ENCODE results near the gene STRIP1.

STRIP1 gene

DNA sequence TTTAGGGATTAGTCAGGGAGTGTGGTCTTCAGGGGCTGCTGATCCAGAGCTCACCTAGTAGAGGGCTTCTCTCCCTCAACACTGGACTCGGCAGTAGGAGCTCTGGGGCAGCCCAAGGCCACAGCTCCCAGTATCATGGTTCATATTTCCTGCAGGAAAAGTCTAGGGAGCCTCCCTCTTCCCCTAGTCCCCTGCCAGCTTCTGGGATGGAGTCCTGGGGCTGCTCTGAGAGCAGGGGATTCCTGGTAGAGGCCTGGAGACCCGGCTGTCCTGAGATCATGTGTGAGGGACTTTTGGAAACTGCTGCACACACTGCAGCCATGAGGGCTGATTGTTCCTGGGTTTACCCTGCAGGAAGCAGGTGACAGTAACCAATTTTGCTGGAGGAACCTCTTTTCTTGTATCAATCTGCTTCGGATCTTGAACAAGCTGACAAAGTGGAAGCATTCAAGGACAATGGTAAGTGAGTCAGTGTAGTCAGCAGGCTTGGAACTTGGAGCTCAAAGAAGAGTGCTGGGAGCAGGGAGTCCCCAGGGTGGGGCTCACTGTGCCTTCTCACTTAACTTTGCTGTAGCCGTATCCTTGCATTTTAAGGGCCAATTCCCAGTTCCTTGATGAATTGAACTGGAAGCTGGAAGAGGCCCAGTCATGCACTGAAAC, 16.3 kb downstream of the STRIP1 start:
- DNase-seq (ENCODE audit: low read depth in 1 of 2, low spot score in 1 of 2): no peak

DNA sequence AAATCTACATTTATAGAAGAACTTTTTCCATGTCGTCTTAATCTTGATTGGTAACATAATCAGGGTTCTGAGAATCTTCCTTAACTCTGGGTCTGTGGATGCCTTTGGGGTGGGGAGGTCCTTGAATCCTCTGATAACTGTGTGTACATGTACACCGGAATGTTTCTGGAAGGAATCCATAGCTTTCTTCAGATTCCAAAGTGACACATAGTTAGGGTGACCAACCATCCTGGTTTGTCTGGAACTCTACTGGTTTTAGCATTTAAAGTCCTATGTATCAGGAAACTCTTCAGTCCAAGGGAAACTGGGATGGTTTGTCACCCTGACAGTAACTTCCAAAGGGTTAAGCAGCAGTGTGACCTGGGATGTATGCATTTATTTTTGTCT, 16.8 kb downstream of the STRIP1 start:
- DNase-seq (ENCODE audit: low read depth in 1 of 2, low spot score in 1 of 2): no peak

DNA sequence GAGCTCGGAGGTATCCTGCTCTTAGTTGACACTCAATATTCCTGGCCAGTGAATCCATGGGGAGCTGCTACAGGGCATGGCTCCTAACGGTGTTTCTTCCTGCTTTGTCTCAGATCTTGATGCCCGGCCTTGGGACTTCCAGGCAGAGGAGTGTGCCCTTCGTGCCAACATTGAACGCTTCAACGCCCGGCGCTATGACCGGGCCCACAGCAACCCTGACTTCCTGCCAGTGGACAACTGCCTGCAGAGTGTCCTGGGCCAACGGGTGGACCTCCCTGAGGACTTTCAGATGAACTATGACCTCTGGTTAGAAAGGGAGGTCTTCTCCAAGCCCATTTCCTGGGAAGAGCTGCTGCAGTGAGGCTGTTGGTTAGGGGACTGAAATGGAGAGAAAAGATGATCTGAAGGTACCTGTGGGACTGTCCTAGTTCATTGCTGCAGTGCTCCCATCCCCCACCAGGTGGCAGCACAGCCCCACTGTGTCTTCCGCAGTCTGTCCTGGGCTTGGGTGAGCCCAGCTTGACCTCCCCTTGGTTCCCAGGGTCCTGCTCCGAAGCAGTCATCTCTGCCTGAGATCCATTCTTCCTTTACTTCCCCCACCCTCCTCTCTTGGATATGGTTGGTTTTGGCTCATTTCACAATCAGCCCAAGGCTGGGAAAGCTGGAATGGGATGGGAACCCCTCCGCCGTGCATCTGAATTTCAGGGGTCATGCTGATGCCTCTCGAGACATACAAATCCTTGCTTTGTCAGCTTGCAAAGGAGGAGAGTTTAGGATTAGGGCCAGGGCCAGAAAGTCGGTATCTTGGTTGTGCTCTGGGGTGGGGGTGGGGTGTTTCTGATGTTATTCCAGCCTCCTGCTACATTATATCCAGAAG, 19.4 kb downstream of the STRIP1 start:
- DNase-seq (ENCODE audit: low read depth in 1 of 2, low spot score in 1 of 2): peak; percentile 54 to 58

DNA sequence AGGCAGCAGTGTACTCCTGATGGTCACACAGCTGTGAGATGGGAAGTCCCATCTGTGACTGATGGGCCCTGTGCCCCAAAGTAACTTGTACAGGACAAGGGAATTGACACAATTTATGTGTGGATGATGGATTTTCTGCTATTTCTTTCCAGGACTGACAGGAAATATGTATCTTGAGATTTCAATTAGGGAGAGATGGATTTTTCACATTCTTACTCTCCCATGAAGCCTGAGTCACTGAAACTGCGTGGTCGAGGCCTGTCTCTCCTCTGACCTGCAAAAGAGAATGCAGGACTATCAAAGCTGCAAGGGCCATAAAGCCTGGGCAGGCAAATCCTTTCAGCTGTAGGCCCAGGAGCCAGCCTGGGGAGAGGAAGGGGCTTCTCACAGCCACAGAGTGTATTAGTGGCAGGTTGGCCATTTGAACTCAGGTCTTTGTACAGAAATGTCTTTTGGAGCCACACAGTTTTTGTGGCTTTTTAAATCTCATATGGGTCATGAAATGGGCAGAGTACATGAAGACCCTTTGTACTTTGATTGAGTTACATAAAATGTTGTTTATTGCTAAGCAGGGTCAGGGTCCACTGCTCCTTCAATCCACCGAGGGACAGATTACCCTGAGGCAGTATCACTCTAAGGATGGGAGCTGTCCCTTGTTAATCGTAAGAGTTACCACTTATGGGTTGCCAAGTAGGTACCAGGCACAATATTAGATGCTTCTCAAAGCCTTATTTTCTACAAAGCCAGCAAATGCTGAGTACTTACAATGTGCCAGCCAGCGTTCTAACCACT, 21.3 kb downstream of the STRIP1 start:
- no peak for DNase-seq (ENCODE audit: low read depth in 1 of 2, low spot score in 1 of 2)

DNA sequence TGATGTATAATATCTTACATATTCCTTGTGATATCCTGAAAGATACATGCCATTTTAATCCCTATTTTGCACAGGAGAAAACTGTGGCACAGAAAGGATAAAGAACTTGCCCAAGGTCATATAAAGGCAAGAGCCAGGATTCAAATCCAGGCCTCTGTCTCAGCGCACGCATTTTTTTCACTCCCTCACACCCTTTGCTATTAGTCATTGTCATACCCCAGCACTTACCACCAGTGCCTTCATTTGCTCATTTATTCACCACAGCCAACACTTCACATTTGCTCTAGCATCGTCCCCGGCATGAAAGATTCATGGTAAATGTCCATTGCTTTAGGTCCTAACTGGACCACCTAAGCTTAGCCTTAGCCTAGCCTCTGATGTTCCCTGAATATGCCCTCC, 21.9 kb downstream of the STRIP1 start:
- no peak for DNase-seq (ENCODE audit: low read depth in 1 of 2, low spot score in 1 of 2)

DNA sequence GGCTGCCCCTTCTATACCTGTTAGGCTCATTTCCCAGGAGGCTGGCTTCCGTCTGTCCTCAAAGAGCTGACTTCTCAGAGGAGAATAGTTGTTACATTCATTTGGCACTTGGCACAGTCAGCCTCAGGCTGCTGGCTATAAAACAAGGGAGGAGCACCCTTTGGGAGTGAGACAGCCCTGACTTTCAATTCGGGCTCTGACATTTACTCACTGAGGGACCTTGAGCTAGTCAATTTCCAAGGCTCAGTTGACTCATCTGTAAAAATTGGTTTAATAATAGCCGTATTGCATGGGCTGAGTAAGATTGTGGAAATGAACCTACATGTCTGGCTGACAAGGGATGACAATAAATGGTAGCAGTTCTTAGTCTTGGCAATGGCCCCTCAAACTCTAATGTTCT, 22.4 kb downstream of the STRIP1 start:
- no peak for DNase-seq (ENCODE audit: low read depth in 1 of 2, low spot score in 1 of 2)

DNA sequence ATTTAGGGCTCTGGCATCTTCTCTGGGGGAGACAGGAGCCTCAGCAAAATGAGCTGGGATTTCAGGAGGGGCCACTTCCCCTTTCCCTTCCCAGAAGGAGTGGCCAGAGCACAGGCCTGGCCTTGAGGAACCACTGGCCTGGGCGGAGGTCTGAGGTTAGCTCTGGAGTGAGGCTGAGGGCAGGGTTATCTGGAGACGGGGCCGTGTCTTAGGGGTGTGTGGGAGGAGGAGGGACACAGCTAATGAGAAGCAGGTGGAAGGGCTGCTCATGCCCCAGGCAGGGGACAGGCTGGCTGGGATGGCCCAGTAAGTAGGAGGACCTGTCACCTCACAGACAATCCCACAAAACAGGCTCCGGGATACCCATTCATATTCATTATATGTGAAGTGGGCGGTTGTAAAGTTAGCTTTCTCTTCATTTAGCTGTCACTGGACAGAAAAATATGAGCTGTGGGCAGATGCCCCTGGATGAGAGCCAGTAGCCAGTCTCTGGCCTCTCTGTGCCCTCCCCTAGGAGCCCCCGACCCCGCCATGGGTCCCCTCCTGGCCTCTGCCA, 23.6 kb downstream of the STRIP1 start:
- no peak for DNase-seq (ENCODE audit: low read depth in 1 of 2, low spot score in 1 of 2)

DNA sequence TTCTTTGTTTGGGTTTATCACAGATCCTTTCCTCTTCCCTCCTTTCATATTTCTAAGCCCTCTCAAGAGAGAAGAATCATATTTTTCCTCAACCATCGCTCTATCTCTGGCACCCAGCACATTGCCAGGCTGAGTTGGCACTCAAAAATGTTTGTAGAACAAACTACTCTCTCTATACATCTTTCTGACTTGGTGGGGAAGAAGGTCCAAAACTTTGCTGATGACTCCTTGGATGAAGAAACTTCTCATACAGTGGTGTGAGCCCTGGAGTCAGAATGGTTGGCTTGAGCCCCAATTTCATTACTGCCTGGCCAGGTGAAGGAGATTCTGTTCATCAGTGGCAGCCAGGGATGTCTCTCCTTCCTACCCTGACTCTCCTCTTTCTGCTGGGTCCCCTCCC, 24.2 kb downstream of the STRIP1 start:
- DNase-seq (ENCODE audit: low read depth in 1 of 2, low spot score in 1 of 2): no peak

DNA sequence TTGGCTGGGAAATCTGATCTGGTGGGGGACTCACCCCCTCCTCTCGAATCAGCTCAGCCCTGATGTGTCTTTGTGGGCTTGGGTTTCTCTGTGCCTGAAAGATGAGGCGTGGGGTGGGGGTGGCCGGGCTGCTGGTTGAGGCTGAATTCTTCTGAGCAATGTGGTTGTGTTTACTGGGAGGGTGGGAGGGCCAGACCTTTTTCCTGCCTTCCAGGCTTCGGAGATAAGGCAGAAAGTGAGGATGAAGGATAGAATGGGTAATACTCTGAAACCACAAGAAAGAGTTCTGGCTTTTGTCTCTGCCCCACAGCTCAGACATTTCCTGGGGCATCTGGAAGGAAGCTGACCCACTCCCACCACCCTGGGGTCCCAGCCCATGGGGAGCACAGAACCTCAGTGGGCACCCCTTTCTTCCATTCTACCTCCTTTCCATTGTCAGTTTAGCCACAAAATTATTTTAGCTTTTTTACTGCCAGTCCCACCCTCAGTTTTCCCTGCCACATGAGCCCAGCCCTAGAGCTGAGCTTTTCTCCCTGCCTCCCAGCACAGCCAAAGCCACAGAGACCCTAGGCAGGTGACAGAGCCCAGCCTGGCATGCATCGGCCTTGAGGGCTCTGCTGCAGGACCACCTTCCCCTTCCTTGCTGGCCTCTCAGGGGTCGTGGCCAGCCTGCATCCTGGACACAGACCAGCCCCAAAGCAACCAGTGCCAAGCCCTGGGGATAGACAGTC, 24.9 kb downstream of the STRIP1 start:
- no peak for DNase-seq (ENCODE audit: low read depth in 1 of 2, low spot score in 1 of 2)

DNA sequence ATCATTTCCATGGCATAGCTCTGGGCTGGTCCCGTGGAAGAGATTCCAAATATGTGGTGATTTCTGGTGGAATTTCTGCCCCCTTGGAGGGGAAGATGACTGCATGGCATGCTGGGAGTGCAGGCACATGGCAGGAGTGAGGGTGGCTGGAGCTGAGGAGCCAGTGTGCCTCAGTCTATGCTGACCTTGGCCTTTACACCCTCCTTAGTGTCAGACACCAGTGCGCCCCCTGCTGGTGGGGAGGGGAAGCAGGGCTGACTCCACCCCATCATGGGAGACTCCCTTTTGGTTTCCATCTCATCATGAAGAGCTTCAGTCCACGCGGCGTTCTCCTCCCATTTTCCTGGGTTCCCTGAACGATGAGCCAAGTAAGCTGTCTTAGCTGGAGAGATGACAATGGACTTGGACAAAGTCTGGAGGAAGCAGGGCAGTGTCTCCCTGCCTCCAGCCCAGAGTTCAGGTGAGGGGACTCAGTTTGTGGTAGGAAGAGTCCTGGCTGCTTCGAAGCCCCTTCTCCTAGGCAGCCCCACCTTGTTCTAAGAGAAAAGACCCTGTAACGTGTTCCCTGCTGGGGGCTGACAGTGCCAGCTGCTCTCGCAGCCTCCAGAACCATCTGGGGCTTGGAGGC, 25.7 kb downstream of the STRIP1 start:
- peak; percentile 50 to 63 for DNase-seq (ENCODE audit: low read depth in 1 of 2, low spot score in 1 of 2)

DNA sequence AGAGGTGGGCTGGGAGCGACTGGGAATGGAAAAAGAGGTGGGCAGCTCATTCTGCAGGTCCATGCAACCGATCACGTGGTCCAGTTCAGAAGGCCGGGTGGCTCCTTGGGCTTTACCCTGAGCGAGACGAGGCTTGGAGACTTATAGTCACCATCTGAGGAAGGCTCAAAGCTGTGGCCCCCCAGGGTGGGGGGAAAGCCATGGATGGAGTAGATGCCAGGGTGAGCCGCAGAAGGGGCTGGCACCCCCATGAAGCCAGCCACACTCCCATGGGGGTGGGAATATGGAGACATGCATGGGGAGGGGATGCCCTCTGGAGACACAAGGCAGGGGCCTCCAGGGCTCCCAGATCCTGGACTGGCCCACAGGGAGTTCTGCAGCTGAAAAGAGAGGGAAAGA, 26.2 kb downstream of the STRIP1 start:
- no peak for DNase-seq (ENCODE audit: low read depth in 1 of 2, low spot score in 1 of 2)

DNA sequence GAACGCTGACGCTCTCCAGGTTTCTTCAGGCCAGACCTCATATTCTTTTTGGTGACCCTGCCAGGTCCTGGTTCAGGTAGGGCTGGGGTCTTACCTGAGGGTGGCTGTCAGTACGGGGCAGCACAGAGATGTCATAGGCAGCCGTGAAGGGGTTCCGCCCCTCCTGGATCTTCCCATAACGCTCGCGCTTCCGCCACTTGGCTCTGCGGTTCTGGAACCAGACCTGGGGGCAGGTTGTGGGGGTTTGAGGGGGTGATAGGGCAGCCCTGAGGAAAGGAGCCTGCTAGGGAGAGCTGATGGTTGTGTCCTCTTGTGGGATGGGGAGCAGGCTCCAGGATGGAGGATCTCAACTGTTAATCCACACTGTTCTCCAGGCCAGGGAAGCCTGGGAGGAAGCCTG, 26.9 kb downstream of the STRIP1 start:
- no peak for DNase-seq (ENCODE audit: low read depth in 1 of 2, low spot score in 1 of 2)

DNA sequence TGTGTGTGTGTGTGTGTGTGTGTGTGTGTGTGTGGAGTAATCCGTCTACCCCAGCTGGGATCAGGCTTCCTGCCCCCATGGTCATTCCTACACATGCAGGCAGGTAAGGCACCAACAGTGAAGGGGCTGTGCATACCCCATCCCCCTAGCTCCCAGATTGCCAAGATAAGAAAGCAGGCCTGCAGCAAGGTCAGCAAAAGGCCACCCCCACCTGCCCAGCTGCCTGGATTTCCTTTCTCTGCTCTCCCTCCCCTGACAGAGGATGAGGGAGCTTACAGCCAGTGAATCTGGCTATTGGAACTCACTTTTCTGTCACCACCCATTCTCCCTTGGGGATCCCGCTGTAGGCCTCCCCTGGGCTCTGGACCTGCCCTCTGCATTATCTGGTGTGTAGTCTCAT, 28.2 kb downstream of the STRIP1 start:
- DNase-seq (ENCODE audit: low read depth in 1 of 2, low spot score in 1 of 2): no peak

DNA sequence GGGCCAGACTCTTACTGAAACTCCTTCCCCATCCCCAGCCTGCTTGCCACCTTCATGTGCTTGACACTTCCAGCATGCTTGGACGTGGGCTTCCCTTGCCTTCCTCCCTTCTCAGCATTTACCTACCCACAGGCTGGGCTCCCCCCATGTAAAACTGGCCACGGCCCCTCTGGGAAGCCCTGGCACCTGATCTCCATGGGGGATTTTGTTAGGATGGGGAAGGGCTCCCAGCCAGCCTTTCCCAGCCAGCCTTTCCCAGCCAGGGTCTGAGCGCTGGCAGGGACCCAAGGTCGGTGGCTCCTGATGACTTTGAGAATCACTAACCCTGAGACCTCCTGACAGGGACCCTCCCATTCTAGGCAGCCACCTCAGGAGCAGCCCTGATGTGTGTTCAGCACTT, 29.4 kb downstream of the STRIP1 start:
- no peak for DNase-seq (ENCODE audit: low read depth in 1 of 2, low spot score in 1 of 2)

DNA sequence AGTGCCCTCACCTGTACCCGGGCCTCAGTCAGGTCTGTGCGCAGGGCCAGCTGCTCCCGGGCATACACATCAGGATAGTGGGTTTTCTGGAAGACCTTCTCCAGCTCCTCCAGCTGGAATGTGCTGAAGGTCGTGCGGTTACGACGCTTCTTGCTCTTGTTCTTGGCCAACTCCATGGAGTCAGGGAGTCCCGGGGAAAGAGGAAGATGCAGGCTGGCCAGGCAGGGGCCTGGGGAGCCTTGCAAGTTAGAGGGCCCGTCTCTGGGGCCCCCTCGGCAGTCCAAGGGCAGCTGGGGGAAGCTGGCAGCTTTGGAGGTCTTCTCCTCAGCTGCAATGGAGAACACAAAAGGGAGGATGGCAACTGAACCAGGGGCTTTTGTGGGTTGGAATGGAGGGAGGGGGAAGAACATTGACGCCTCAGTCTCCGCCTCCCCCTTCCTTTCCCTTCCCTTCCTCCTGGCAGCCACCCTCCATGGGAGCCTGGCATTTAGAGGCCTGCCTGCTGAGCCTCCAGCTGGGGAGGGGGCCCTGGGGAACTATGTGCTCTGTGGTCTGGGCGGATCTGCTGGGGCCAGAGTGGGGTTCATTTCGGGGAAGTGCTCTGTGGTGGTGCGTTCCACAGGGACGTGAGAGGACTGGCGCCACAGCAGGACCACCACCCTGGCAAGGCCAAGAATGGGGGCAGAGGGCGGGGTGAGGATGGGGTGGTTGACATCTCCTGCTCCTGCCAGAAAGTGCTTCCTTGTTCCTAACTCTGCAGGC, 30.3 kb downstream of the STRIP1 start:
- DNase-seq (ENCODE audit: low read depth in 1 of 2, low spot score in 1 of 2): no peak

DNA sequence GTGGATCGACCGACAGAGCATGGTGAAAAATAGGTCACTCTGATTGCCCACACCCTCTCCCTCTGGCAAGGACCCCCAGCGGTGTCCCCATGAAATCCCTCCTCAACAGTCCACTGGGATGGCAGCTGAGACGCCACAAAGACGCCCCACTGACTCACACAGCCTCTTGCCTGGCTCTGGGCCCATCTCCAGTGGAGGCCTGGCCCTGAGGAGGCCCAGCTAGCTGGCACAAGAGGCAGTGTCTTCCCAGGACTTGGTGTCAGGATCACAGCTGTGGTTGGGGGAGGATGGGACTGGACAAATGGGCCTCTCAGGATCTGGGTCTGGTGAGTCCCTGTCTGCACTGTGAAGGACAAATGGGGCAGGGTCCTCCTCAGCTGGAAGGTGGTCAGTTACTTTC, 31.4 kb downstream of the STRIP1 start:
- DNase-seq (ENCODE audit: low read depth in 1 of 2, low spot score in 1 of 2): no peak

DNA sequence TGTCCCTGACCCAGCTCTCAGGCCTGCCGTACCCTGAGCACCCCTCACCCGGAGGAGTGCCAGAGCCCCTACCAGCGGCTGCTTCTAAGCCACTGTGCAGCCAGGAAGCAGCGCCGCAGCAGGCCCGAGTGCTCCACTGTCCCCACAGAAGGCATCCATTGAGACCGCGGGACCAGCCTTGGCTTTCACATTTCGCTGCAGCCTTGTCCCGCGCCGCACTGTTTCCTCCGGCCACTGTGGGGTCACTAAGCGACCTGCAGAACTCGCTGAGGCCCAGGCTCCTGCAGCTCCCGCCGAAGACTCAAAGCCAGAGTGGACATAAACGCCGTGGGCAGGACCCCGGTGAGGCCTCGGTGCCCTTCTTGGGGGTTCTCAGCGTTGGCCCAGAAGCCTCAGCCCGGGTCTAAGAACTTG, 33.1 kb downstream of the STRIP1 start:
- DNase-seq (ENCODE audit: low read depth in 1 of 2, low spot score in 1 of 2): no peak

DNA sequence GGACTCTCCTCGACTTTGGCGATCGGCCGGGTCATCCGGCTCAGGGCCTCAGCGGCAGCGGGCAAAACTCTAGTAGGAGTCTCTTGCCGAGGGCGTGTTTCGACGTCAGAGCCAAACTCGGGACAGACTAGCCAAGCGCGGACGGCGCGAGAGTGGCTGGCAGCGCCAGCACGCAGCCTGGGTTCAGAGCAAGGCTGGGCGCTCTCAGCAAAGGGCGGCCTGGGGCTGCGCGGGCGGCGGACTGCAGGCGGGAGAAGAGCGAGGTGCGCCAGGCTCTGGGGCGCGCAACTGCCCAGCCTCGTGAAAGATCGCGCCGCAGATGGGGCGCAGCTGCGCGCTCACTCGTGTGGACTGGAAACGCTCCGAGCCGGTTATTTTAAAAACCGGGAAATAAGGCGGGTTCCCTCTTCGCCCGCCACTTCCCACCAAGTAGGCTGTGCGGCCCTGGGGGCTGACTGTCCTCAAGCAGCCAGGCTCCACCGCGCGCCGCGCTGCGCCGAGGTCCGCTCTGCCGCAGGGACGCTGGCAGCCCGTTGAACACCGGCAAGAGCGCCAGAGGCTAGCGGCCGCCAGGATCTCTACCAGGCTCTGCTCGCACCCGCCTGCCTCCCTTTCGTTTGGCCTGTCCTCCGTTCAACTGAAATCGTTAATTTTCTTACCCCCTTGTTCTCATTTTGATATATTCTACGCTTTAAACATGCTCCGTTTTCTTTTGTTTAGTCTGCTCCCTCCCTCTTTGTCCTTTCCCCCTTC, 33.6 kb downstream of the STRIP1 start:
- DNase-seq (ENCODE audit: low read depth in 1 of 2, low spot score in 1 of 2): no peak
